Lung (tissue), 12 donors: ENCODE data around the gene NDNF. TPM values are rescaled to one million over a fixed set of nuclear protein-coding genes. Genes with fewer than 3 reads are reported as not detected.

ENCODE experiments used
- ATAC-seq: fragments of 200-7000 bp; cut with Tn5 transposase; one replicate; pipeline ENCODE4 v1.9.1; 2020; ENCODE audit warnings: moderate number of reproducible peaks; ENCODE audit not compliant: insufficient read depth, low FRiP score
- DNase-seq, 3 donors: peaks; one replicate each; pipeline ENCODE4 v3.0.0-alpha.2; 2013 to 2017
- H3K27ac ChIP-seq, 2 donors: one replicate each; pipeline ENCODE4 v1.5.1; 2013; ENCODE audit warnings: mild to moderate bottlenecking in 2 of 2, moderate library complexity in 2 of 2, control low read depth in 1 of 2, inconsistent platforms in 1 of 2, low read depth in 1 of 2, low read length in 1 of 2
- H3K27me3 ChIP-seq, 3 donors: one replicate each; pipeline ENCODE4 v1.5.1; 2013; ENCODE audit warnings: low read length in 2 of 3; ENCODE audit not compliant: control insufficient read depth in 3 of 3, insufficient read depth in 3 of 3
- H3K36me3 ChIP-seq, 4 donors: one replicate each; pipeline ENCODE4 v1.5.1; 2013; ENCODE audit warnings: low read length in 4 of 4, mild to moderate bottlenecking in 1 of 4, moderate library complexity in 1 of 4; ENCODE audit not compliant: control insufficient read depth in 4 of 4, insufficient read depth in 4 of 4
- H3K4me1 ChIP-seq, 5 donors: one replicate each; pipeline ENCODE4 v1.5.1; 2013; ENCODE audit warnings: low read length in 5 of 5, mild to moderate bottlenecking in 2 of 5, moderate library complexity in 1 of 5; ENCODE audit not compliant: control insufficient read depth in 5 of 5, insufficient read depth in 5 of 5
- H3K4me3 ChIP-seq: one replicate; pipeline ENCODE4 v1.5.1; 2013; ENCODE audit warnings: mild to moderate bottlenecking, control low read depth, moderate library complexity
- H3K9ac ChIP-seq, 2 donors: one replicate each; pipeline ENCODE4 v1.5.1; 2013; ENCODE audit warnings: low read length in 2 of 2, control low read depth in 1 of 2; ENCODE audit not compliant: insufficient read depth in 1 of 2
- H3K9me3 ChIP-seq, 4 donors: one replicate each; pipeline ENCODE4 v1.5.1; 2013; ENCODE audit warnings: low read length in 3 of 4, mild to moderate bottlenecking in 1 of 4, moderate library complexity in 1 of 4; ENCODE audit not compliant: control insufficient read depth in 4 of 4, insufficient read depth in 3 of 4
- WGBS, 2 donors: extraction: QIAGEN DNeasy Blood & Tissue Kit; methylation state at CpG; one replicate each; pipeline ENCODE4 v1.1.7; 2013; 5-methylcytosine and 5-hydroxymethylcytosine counted together
- polyA plus RNA-seq, 2 donors: library from polyadenylated mRNA; stranded (reverse); fragments of 200-250 nt; gene quantifications; one replicate each; pipeline ENCODE4 v1.2.1, GENCODE V29; 2013
- total RNA-seq, 2 donors: library from RNA; depleted of rRNA in 1 of 2; stranded (reverse); fragments of >200 nt in 1 of 2; gene quantifications; one replicate each; pipeline ENCODE4 v1.2.1, GENCODE V29; 2014 to 2021
- TF ChIP-seq, protein P1 (sequence below): IDR thresholded peaks from 2 replicates; pipeline ENCODE4 v1.5.1; 2012; ENCODE audit warnings: mild to moderate bottlenecking; ENCODE audit errors: control extremely low read depth, extremely low read depth
- donor health status: control.
- donor health status: control.
- donor health status: Bipolar disorder and iron deficiency.
- donor health status: healthy.
- donor health status: DM: yes; HTN: yes; CAD: no.

Gene NDNF
- total and polyA plus RNA-seq, 4 donors, result 22.3 to 381 (median 80.5) TPM

DNA sequence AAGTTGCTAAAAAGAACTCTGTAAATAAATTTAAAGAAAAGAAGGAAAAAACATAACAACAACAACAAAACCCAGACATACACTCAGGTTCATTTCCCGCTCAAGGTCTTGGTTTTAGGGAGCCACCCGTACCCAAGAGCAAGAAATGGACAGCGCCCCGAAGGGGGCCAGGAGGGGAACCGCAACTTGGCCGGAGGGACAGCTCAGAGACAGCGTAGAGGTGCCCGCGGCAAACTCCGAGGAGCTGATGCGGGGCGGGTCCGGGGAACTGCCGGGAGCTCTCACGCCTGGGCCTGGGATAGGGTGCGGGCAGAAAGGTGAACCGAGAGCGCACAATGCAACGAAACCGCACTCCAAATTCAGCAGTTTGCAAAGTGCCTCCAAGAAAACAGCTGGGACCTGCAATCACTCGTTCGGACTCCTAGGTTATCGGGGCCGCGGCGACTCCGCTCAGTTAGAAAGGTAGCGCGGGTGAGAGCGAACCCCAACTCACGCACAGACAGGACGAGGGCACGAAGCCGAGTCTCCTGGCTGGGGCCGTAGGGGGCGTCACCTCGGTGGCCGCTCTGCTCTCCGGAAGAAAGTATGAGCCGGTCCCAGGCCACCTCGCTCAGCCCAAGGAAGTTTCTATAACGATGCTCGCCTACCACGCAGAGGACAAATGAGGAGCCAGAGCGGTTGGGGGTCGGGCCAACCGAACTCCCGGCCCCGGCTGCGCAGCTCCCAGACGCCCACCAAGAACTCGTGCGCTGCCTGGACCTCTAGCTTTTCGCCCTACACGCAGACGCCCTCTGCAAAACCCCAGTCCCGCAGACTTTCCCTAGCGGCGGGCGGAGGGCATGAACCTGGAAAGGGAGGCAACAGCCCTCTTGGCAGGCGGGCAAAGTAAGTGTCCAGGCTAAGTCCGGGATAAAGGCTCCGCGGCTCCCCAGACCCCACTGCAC is 1.4 kb downstream of the NDNF start:
- Histone ChIP-seq H3K4me3 (peak overlapping the region; percentile 78), H3K9ac (peak overlapping the region; percentile 69 to 96), H3K9me3 (no peaks in the 10 kb centered on the region), H3K4me1 (peaks cover 0 to 40% (median 4%) of the 10 kb centered on the region in 5 donors), H3K27me3 (no peaks in the 10 kb centered on the region), H3K27ac (peak overlapping the region; percentile 37 to 89), H3K36me3 (peaks cover 0 to 5% (median 2%) of the 10 kb centered on the region in 4 donors)
- TF ChIP-seq, protein P1, sequence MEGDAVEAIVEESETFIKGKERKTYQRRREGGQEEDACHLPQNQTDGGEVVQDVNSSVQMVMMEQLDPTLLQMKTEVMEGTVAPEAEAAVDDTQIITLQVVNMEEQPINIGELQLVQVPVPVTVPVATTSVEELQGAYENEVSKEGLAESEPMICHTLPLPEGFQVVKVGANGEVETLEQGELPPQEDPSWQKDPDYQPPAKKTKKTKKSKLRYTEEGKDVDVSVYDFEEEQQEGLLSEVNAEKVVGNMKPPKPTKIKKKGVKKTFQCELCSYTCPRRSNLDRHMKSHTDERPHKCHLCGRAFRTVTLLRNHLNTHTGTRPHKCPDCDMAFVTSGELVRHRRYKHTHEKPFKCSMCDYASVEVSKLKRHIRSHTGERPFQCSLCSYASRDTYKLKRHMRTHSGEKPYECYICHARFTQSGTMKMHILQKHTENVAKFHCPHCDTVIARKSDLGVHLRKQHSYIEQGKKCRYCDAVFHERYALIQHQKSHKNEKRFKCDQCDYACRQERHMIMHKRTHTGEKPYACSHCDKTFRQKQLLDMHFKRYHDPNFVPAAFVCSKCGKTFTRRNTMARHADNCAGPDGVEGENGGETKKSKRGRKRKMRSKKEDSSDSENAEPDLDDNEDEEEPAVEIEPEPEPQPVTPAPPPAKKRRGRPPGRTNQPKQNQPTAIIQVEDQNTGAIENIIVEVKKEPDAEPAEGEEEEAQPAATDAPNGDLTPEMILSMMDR, result no peak
- 2% methylated on average over 64 of the region's 64 CpGs for WGBS, 2 donors
- ATAC-seq, result peak; percentile 43
- DNase-seq, result peak; percentile 84 to 88 (median 84)

GRCh38 chr4:121070274-121070673 is 2.1 kb downstream of the NDNF start:
- H3K4me1 ChIP-seq, result peaks cover 0 to 45% (median 4%) of the 10 kb centered on the region in 5 donors
- H3K9me3 ChIP-seq, result no peaks in the 10 kb centered on the region
- TF ChIP-seq, protein P1, result no peak
- no peak for ATAC-seq
- no peaks in the 10 kb centered on the region for H3K27me3 ChIP-seq
- peak overlapping the region; percentile 69 to 96 for H3K9ac ChIP-seq
- H3K36me3 ChIP-seq, result peaks cover 0 to 5% (median 2%) of the 10 kb centered on the region in 4 donors
- DNase-seq, result peak; percentile 67 to 81 (median 80)
- WGBS, 2 donors, result 22 to 32% methylated on average over 12 of the region's 12 CpGs
- H3K4me3 ChIP-seq, result peak overlapping the region; percentile 78
- peak overlapping the region in 1 of 2 donors; percentile 73 for H3K27ac ChIP-seq

DNA sequence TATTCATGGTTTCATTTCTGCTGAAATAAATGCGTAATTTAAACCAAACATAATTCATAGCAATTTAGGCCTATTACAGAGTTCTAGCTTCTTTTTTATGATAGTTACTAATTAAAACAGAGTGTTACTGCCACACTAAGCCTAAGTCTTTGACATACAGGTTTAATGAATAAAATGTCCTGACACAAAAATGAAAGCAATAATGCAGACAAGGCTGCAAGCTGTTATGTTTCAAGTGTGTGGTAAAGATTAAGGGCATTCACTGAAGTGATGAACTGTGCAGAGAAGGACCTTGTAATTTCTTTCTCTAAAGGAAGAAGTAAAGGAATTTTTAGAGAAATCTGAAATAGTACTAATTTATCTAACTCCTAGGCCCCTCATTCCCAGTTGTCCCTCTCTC is 2.9 kb downstream of the NDNF start:
- Histone ChIP-seq H3K36me3 (peaks cover 0 to 5% (median 2%) of the 10 kb centered on the region in 4 donors), H3K4me1 (peaks cover 0 to 49% (median 4%) of the 10 kb centered on the region in 5 donors), H3K27me3 (no peaks in the 10 kb centered on the region), H3K4me3 (no peak overlapping the region), H3K27ac (no peak overlapping the region), H3K9me3 (no peaks in the 10 kb centered on the region), H3K9ac (peak overlapping the region; percentile 69 to 96)
- DNase-seq, result peak in 2 of 3 donors; percentile 47 to 63
- WGBS, 2 donors, result 33 to 70% methylated on average over 1 of the region's 1 CpG
- TF ChIP-seq, protein P1, result no peak
- no peak for ATAC-seq
